Esophagus squamous epithelium (tissue), 5 donors: Measurements from ENCODE around the gene OPCML. TPM values are rescaled to one million over a fixed set of nuclear protein-coding genes. Genes with fewer than 3 reads are reported as not detected.

Experiments
- DNase-seq: peaks from one replicate; lab custom pipeline; 2025; lab: John Stamatoyannopoulos, UW
- H3K27ac ChIP-seq, 4 donors: fragments of 200-600 bp; sonication (generic); one replicate each; pipeline ENCODE4 v1.5.1; 2016 to 2019; ENCODE audit warnings: mild to moderate bottlenecking in 1 of 4
- H3K27me3 ChIP-seq, 4 donors: fragments of 200-600 bp; sonication (generic); 1 replicate in 3 of 4; 2 replicates in 1 of 4; pipeline versions ENCODE4 v1.5.1 to v1.6.0; 2017 to 2021; ENCODE audit warnings: antibody characterized with exemption in 1 of 4
- H3K36me3 ChIP-seq, 3 donors: fragments of 200-600 bp; sonication (generic); one replicate each; pipeline ENCODE4 v1.5.1; 2016 to 2019
- H3K4me1 ChIP-seq, 3 donors: fragments of 200-600 bp; sonication (generic); one replicate each; pipeline ENCODE4 v1.5.1; 2017 to 2019
- H3K4me3 ChIP-seq, 4 donors: fragments of 200-600 bp; sonication (generic); 1 replicate in 3 of 4; 2 replicates in 1 of 4; pipeline ENCODE4 v1.5.1; 2016 to 2019; ENCODE audit warnings: mild to moderate bottlenecking in 2 of 4, moderate library complexity in 1 of 4
- H3K9me3 ChIP-seq, 3 donors: fragments of 200-600 bp; sonication (generic); one replicate each; pipeline ENCODE4 v1.5.1; 2016 to 2019
- POLR2A ChIP-seq, 4 donors: fragments of 450-650 bp; IDR thresholded peaks; one replicate each; pipeline ENCODE4 v1.6.1; 2017; ENCODE audit warnings: antibody characterized with exemption in 4 of 4, mild to moderate bottlenecking in 4 of 4, moderate library complexity in 3 of 4
- WGBS, 2 donors: methylation state at CpG; one replicate each; pipeline ENCODE4 v1.1.5; 2018; 5-methylcytosine and 5-hydroxymethylcytosine counted together
- intact Hi-C: fragments of 100-400 bp; cut with DNase I; formaldehyde crosslinking; loops from one replicate; pipeline ENCODE4 v1.15.0; 2022
- total RNA-seq, 4 donors: library from RNA; depleted of rRNA; stranded (reverse); fragments of >200 nt; gene quantifications; one replicate each; pipeline ENCODE4 v1.1.0, GENCODE V29; 2016
- TF ChIP-seq, protein P1 (sequence below), 6 experiments: fragments of 450-650 bp in 4 of 6; fragments of 200-600 bp in 2 of 6; sonication (generic) in 2 of 6; IDR thresholded peaks; one replicate each; pipeline ENCODE4 v1.5.1; 2016 to 2019; ENCODE audit warnings: antibody characterized with exemption in 6 of 6, mild to moderate bottlenecking in 4 of 6, moderate library complexity in 4 of 6
- donor health status: DM: yes; HTN: yes; CAD: no.

OPCML gene
- total RNA-seq, 4 donors from 2014 or later, result under 0.01 TPM; not detected in 3

DNA sequence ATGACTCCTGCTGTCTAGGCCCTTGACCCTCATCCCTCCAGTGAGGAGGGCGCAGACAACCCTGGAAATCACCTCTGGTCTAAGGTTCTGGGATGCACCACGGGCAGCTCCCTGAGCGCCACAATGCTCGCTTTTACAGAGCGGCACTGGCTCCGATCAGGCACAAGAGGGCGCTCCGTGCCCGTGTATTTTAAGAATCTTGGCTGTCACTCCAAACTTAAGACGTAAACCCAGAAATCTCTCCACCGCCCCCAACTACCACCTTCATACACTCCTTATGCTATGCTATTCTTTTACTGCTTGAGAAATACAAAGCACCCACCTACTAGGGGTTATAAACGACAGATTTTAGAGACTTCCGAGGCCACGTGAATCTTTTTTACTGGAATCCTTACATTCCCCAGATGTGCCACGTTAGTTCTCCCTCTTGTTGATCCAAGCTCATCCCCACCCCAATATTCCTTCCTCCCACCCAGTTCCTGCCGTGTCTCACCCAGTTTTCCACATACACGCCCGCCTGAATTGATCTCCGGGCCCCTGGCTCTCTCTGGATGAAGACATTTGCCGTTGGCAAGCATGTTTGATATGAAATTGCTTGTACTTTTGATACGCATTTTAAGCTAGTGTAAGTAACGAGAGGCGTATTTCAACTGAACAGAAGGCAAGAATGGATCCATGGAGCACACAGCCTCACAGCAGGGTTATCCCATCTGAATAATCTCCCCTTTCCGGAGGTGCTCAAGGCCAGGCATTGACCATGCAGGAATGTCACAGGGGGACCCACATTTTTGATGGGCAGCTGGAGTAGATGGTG, 453.5 kb downstream of the OPCML start:
- Histone ChIP-seq H3K27ac (no peak overlapping the region), H3K36me3 (no peaks in the 10 kb centered on the region), H3K27me3 (peaks cover 0 to 68% (median 2%) of the 10 kb centered on the region in 4 donors), H3K4me3 (no peak overlapping the region), H3K4me1 (peaks cover 5 to 13% (median 6%) of the 10 kb centered on the region in 3 donors), H3K9me3 (no peaks in the 10 kb centered on the region)
- intact Hi-C loops, result no loop called here
- no peak for DNase-seq
- TF ChIP-seq, protein P1, sequence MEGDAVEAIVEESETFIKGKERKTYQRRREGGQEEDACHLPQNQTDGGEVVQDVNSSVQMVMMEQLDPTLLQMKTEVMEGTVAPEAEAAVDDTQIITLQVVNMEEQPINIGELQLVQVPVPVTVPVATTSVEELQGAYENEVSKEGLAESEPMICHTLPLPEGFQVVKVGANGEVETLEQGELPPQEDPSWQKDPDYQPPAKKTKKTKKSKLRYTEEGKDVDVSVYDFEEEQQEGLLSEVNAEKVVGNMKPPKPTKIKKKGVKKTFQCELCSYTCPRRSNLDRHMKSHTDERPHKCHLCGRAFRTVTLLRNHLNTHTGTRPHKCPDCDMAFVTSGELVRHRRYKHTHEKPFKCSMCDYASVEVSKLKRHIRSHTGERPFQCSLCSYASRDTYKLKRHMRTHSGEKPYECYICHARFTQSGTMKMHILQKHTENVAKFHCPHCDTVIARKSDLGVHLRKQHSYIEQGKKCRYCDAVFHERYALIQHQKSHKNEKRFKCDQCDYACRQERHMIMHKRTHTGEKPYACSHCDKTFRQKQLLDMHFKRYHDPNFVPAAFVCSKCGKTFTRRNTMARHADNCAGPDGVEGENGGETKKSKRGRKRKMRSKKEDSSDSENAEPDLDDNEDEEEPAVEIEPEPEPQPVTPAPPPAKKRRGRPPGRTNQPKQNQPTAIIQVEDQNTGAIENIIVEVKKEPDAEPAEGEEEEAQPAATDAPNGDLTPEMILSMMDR (IDR thresholded peaks at IDR 0.05), result peak; percentile 13 to 71 (median 60)
- TF ChIP-seq POLR2A (IDR thresholded peaks at IDR 0.05), result no peak
- WGBS, 2 donors, result 32 to 34% methylated on average over 18 to 23 of the region's 24 CpGs

DNA sequence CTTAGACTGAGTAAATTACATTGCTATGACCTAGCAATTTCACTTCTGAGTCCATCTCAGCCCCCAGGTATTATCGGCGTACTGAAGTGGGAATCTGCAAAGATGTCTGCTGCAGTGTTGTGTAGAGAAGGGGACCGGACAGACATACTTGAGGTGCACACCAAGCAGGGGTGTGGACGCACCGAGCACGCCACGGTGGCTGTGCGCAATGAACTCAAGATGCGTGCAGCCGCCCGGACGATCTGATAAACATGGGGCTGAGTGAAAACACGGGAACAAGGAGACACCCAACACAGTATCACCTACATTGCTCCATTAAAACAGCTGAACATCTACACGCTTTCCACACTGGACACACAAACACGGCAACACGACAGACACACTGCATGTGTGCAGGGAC, 454.3 kb downstream of the OPCML start:
- intact Hi-C loops, result no loop called here
- peaks cover 0 to 67% (median under 1%) of the 10 kb centered on the region in 4 donors for H3K27me3 ChIP-seq
- peaks cover under 1 to 7% (median 1%) of the 10 kb centered on the region in 3 donors for H3K4me1 ChIP-seq
- 81 to 85% methylated on average over 15 to 16 of the region's 16 CpGs for WGBS, 2 donors
- H3K4me3 ChIP-seq, result no peak overlapping the region
- H3K27ac ChIP-seq, result no peak overlapping the region
- TF ChIP-seq, protein P1 (IDR thresholded peaks at IDR 0.05), result no peak
- no peak for TF ChIP-seq POLR2A (IDR thresholded peaks at IDR 0.05)
- H3K36me3 ChIP-seq, result no peaks in the 10 kb centered on the region
- DNase-seq, result no peak
- H3K9me3 ChIP-seq, result no peaks in the 10 kb centered on the region

DNA sequence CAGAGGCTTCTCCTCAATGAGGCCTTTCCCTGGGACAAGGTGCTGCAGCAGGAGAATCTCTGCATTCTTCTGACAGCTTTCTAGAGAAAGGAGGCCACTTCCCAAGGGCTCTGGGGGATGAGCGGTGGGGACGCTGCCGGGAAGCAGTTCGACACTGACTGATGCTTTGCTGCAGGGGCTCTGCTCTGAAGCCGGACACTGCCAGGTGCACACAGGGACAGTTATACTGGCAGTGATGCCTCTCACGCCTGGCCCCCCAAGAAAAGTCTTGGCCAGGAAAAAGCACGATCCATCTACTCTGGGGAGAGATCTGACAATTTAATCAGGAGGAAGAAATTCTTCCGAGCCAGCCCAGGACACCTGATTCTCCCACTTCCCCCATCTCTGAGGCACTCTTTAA, 456.9 kb downstream of the OPCML start:
- no peaks in the 10 kb centered on the region for H3K4me1 ChIP-seq
- no peak overlapping the region for H3K4me3 ChIP-seq
- no peak for TF ChIP-seq POLR2A (IDR thresholded peaks at IDR 0.05)
- TF ChIP-seq, protein P1 (IDR thresholded peaks at IDR 0.05), result no peak
- 60 to 69% methylated on average over 3 to 8 of the region's 8 CpGs for WGBS, 2 donors
- H3K27ac ChIP-seq, result no peak overlapping the region
- no peaks in the 10 kb centered on the region for H3K9me3 ChIP-seq
- DNase-seq, result no peak
- intact Hi-C loops, result no loop called here
- H3K36me3 ChIP-seq, result no peaks in the 10 kb centered on the region
- H3K27me3 ChIP-seq, result peaks cover 0 to 71% (median 0%) of the 10 kb centered on the region in 4 donors

DNA sequence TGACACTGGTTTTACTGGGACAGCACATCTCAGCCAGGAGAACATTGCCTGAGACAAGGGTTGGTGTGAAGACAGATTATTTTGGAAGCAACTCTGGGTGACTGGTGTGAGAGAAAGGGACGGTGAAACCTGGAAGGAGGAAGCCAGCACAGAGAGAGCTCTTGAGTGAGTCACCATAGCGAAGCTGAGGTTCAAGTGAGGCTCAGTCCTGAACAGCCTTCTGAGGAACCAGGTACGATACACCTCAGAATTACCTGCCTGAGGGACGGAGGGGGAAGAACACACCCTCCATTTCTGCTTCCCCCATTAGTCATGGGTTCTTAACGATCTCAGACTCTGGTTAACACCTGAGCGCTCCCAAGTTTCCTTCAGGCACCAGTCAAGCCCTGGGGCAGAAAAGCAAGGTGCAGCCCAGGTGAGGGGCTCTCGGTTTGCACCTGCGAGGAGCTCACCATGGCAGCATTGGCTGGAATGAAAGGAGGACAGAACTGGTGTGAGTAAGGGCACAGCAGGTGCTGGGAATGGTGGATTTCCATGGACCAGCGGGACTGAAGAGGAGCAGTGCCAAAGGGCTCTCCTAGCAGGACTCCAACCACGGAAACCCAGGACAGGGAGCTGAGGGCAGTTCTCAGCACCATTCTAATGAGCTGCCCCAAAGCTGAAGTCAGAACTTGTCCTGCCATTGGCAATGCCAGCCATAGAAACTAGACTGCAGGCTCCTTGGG, 459.3 kb downstream of the OPCML start:
- H3K27ac ChIP-seq, result no peak overlapping the region
- no peak overlapping the region for H3K4me3 ChIP-seq
- no peaks in the 10 kb centered on the region for H3K9me3 ChIP-seq
- H3K4me1 ChIP-seq, result no peaks in the 10 kb centered on the region
- intact Hi-C loops, result no loop called here
- peaks cover 0 to 59% (median 0%) of the 10 kb centered on the region in 4 donors for H3K27me3 ChIP-seq
- DNase-seq, result no peak
- H3K36me3 ChIP-seq, result no peaks in the 10 kb centered on the region
- TF ChIP-seq, protein P1 (IDR thresholded peaks at IDR 0.05), result no peak
- TF ChIP-seq POLR2A (IDR thresholded peaks at IDR 0.05), result no peak
- 71 to 77% methylated on average over 3 to 10 of the region's 10 CpGs for WGBS, 2 donors

DNA sequence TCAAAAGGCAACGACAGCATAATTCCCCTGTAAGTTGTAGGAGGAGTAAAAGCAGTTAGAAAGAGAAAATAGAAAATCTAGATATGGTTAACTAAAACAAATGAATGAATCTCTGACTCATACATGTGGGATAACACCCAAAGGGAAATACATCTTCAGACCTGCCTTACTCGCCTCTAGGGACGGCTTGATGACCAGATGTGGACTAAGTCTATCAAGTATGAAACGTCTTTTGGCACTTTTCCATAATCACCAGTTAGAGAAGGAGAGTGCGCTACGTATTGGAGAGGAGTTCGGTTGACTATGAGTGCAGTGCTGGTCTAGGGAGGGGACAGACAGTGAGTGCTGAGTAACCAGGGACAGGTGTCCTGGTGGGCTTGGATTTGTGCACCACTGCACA, 459.9 kb downstream of the OPCML start:
- 43 to 47% methylated on average over 7 of the region's 7 CpGs for WGBS, 2 donors
- DNase-seq, result no peak
- TF ChIP-seq, protein P1 (IDR thresholded peaks at IDR 0.05), result no peak
- no peak for TF ChIP-seq POLR2A (IDR thresholded peaks at IDR 0.05)

More for the DNA sequence above, 459.9 kb downstream of the OPCML start:
- Histone ChIP-seq H3K4me1 (no peaks in the 10 kb centered on the region), H3K36me3 (no peaks in the 10 kb centered on the region), H3K27me3 (peaks cover 0 to 52% (median 0%) of the 10 kb centered on the region in 4 donors), H3K4me3 (no peak overlapping the region), H3K9me3 (no peaks in the 10 kb centered on the region), H3K27ac (no peak overlapping the region)
- intact Hi-C loops, result no loop called here
